Thoracic aorta (tissue), 2 donors: Measurements from ENCODE around the gene PAPOLA. TPM values are rescaled to one million over a fixed set of nuclear protein-coding genes. Genes with fewer than 3 reads are reported as not detected.

Experiments used
- ATAC-seq: fragments of 150-250 bp; one replicate; pipeline ENCODE4 v1.8.0; 2017; ENCODE audit warnings: low read depth; ENCODE audit not compliant: insufficient number of reproducible peaks, low FRiP score
- DNase-seq: peaks from one replicate; pipeline ENCODE4 v3.0.0-alpha.2; 2020; ENCODE audit warnings: low spot score
- H3K27ac ChIP-seq, 2 donors: fragments of 200-600 bp; sonication (generic); 1 replicate in 1 of 2; 2 replicates in 1 of 2; pipeline ENCODE4 v1.5.1; 2016; ENCODE audit warnings: mild to moderate bottlenecking in 2 of 2, moderate library complexity in 2 of 2
- H3K27me3 ChIP-seq: fragments of 200-600 bp; sonication (generic); replicated peaks from 2 replicates; pipeline ENCODE4 v1.6.0; 2016; ENCODE audit warnings: mild to moderate bottlenecking; ENCODE audit not compliant: insufficient read depth
- H3K36me3 ChIP-seq: fragments of 200-600 bp; sonication (generic); one replicate; pipeline ENCODE4 v1.5.1; 2016
- H3K4me1 ChIP-seq, 2 donors: fragments of 200-600 bp; sonication (generic); 1 replicate in 1 of 2; 2 replicates in 1 of 2; pipeline versions ENCODE4 v1.5.1 to v1.6.0; 2016; ENCODE audit warnings: low read depth in 2 of 2, mild to moderate bottlenecking in 1 of 2; ENCODE audit not compliant: control insufficient read depth in 1 of 2
- H3K4me3 ChIP-seq: fragments of 200-600 bp; sonication (generic); 2 replicates; pipeline ENCODE4 v1.5.1; 2016; ENCODE audit warnings: mild to moderate bottlenecking
- H3K9me3 ChIP-seq: fragments of 200-600 bp; sonication (generic); 2 replicates; pipeline ENCODE4 v1.5.1; 2016
- CTCF ChIP-seq: fragments of 200-600 bp; sonication (generic); IDR thresholded peaks from one replicate; pipeline ENCODE4 v1.5.1; 2019; ENCODE audit warnings: antibody characterized with exemption
- total RNA-seq, 2 donors: library from RNA; depleted of rRNA; stranded (reverse); fragments of >200 nt; gene quantifications; one replicate each; pipeline versions ENCODE4 v1.1.0 to v1.2.3, GENCODE V29; 2016

Gene PAPOLA
- total RNA-seq, 2 donors from 2014 or later: 81.9 to 152 TPM

- Histone ChIP-seq H3K4me3 (no peak overlapping the region), H3K27me3 (no peaks in the 10 kb centered on the region), H3K4me1 (no peaks in the 10 kb centered on the region), H3K36me3 (no peaks in the 10 kb centered on the region), H3K9me3 (no peaks in the 10 kb centered on the region), H3K27ac (no peak overlapping the region)
- ATAC-seq (no peak), DNase-seq (no peak)
- TF ChIP-seq CTCF: no peak
Observed at GRCh38 chr14:96602186-96602585, 100.0 kb downstream of the PAPOLA start.

GRCh38 chr14:96603350-96604255 is 101.4 kb downstream of the PAPOLA start:
- DNase-seq (no peak), ATAC-seq (no peak)
- H3K36me3 ChIP-seq: no peaks in the 10 kb centered on the region
- no peaks in the 10 kb centered on the region for H3K27me3 ChIP-seq
- no peak overlapping the region for H3K27ac ChIP-seq
- no peak overlapping the region for H3K4me3 ChIP-seq
- H3K4me1 ChIP-seq: no peaks in the 10 kb centered on the region
- no peak for TF ChIP-seq CTCF
- H3K9me3 ChIP-seq: no peaks in the 10 kb centered on the region

- no peaks in the 10 kb centered on the region for H3K36me3 ChIP-seq
- no peak overlapping the region for H3K27ac ChIP-seq
- H3K9me3 ChIP-seq: no peaks in the 10 kb centered on the region
- DNase-seq: no peak
- H3K4me1 ChIP-seq: no peaks in the 10 kb centered on the region
- no peak overlapping the region for H3K4me3 ChIP-seq
- no peak for ATAC-seq
- H3K27me3 ChIP-seq: no peaks in the 10 kb centered on the region
- no peak for TF ChIP-seq CTCF
Observed at GRCh38 chr14:96614481-96614881, 112.3 kb downstream of the PAPOLA start.

GRCh38 chr14:96616161-96616721 is 114.1 kb downstream of the PAPOLA start:
- no peaks in the 10 kb centered on the region for H3K27me3 ChIP-seq
- no peaks in the 10 kb centered on the region for H3K36me3 ChIP-seq
- no peak for ATAC-seq
- no peaks in the 10 kb centered on the region for H3K4me1 ChIP-seq
- no peak overlapping the region for H3K4me3 ChIP-seq
- H3K27ac ChIP-seq: no peak overlapping the region
- DNase-seq: no peak
- no peaks in the 10 kb centered on the region for H3K9me3 ChIP-seq
- no peak for TF ChIP-seq CTCF

Other genes starting within 250 kb of the PAPOLA start
- 1 to 10 TPM in 1 of 2 donors, not detected in 1; 1.8 TPM for gene BDKRB1, start 246.2 kb upstream of the PAPOLA start, total RNA-seq
- 10 to 100 TPM; 29.1 to 47.4 TPM for gene ATG2B, start 139.0 kb upstream of the PAPOLA start, total RNA-seq
- gene GSKIP, start 138.9 kb upstream of the PAPOLA start, total RNA-seq: 10 to 100 TPM in 1 of 2 donors, 1 to 10 TPM in 1; 9.0 to 13.9 TPM
- 1 to 10 TPM in 1 of 2 donors, not detected in 1; 1.1 TPM for gene AK7, start 110.3 kb upstream of the PAPOLA start, total RNA-seq